Measurements from ENCODE around the gene SPDYC. TPM values are rescaled to one million over a fixed set of nuclear protein-coding genes. Genes with fewer than 3 reads are reported as not detected.

Gene SPDYC
- total and polyA plus RNA-seq, 9 of the 15 experiments (the other 6 are each of a cell fraction or from before 2014, with no cell fraction given), result 4.4 to 18.8 (median 9.2) TPM

- TF ChIP-seq ZNF449 (CRISPR knock-in tag; IDR thresholded peaks at IDR 0.05) (no peak), TFAP4 (CRISPR knock-in tag; IDR thresholded peaks at IDR 0.05; ENCODE audit: borderline replicate concordance) (peak; percentile 94), ZNF143 (CRISPR knock-in tag; IDR thresholded peaks at IDR 0.05) (no peak), MLLT1 (IDR thresholded peaks at IDR 0.05) (peak in 1 of 2 experiments; percentile 17; a peak in 1 of 4 replicates), NFATC3 (IDR thresholded peaks at IDR 0.05) (no peak), CC2D1A (IDR thresholded peaks at IDR 0.05) (peak; percentile 51; the same call in 1 of the 2 replicates), CBX3 (IDR thresholded peaks at IDR 0.05; ENCODE audit: borderline replicate concordance in 1 of 2, low read length in 2 of 2) (no peak; a peak in 1 of 3 replicates), NONO (IDR thresholded peaks at IDR 0.05; ENCODE audit: low read depth in 2 of 2, low read length in 1 of 2) (peak; percentile 30 to 99; a peak in 3 of 4 replicates), PHF20 (IDR thresholded peaks at IDR 0.05; ENCODE audit: partially characterized antibody) (peak; percentile 85), RAD21 (CRISPR knock-in tag; conservative IDR thresholded peaks at IDR 0.05 in 1 of 2, IDR thresholded peaks at IDR 0.05 in 1 of 2) (peak; percentile 24; a peak in 2 of 4 replicates), ZKSCAN3 (CRISPR knock-in tag; IDR thresholded peaks at IDR 0.05) (no peak), ZNF184 (CRISPR knock-in tag; IDR thresholded peaks at IDR 0.05) (no peak), ATF7 (IDR thresholded peaks at IDR 0.05) (peak; percentile 100), KLF6 (CRISPR knock-in tag; IDR thresholded peaks at IDR 0.05; ENCODE audit: borderline replicate concordance) (peak; percentile 86; the same call in 1 of the 2 replicates), CHCHD3 (CRISPR knock-in tag; IDR thresholded peaks at IDR 0.05) (no peak), MCM7 (IDR thresholded peaks at IDR 0.05) (no peak), HMG20A (CRISPR knock-in tag; conservative IDR thresholded peaks at IDR 0.05) (no peak), CHAMP1 (IDR thresholded peaks at IDR 0.05) (no peak)
These were observed 35.6 kb upstream of the SPDYC start, which contains the start of gene SYVN1 (continued) for GRCh38 chr11:65134240-65134951.
